ENCODE data around the gene CXCR5. TPM values are rescaled to one million over a fixed set of nuclear protein-coding genes. Genes with fewer than 3 reads are reported as not detected.

CXCR5 gene
- total and polyA plus RNA-seq, 4 donors, result 0.06 to 0.92 TPM; not detected in 2

DNA sequence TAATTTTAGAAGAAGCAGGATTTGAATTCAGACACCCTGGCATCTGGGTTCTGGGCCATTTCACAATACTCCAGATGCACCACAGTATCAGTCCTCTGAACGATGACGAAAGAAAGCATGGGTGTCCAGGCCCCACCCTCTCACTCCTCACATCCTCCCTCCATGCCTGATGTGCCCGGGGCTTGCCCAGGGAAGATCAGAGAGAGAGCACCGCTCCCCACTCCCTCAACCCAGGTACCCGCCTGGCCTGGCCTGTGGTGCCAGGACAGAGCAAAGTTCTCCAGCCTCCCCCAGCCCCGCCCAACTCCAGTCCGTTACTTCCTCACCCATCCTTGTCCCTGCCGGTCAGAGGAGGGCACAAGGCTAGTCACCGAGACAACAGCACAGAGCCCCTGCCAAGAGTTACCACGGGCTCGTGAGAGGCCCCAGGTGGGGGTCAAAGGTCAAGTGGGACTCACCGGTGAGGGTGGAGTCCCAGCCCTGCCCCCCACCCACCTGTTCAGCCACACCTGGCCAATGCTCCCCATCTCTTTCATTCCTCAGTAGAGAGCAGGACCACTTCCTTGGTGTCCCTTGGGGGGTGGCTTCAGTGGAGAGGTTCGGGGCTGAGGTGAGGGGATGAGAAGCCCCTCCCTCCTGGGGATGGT lies 33.9 kb downstream of the CXCR5 start:
- WGBS, result 5% methylated on average over 13 of the region's 13 CpGs
- no peak for DNase-seq (ENCODE audit: low spot score)
- peaks cover 34 to 96% (median 76%) of the 10 kb centered on the region in 4 donors for H3K4me1 ChIP-seq (ENCODE audit: control insufficient read depth in 4 of 4, insufficient read depth in 4 of 4, low read length in 3 of 4)
- H3K9ac ChIP-seq (ENCODE audit: low read depth in 1 of 2, low read length in 2 of 2), result no peak overlapping the region
- H3K36me3 ChIP-seq (ENCODE audit: control insufficient read depth in 4 of 4, insufficient read depth in 3 of 4, low read depth in 1 of 4, low read length in 3 of 4), result no peaks in the 10 kb centered on the region
- no peaks in the 10 kb centered on the region for H3K27me3 ChIP-seq (ENCODE audit: control insufficient read depth in 4 of 4, insufficient read depth in 4 of 4, low read length in 3 of 4)
- H3K4me3 ChIP-seq (ENCODE audit: low read depth in 1 of 3, low read length in 3 of 3), result peak overlapping the region in 1 of 3 donors; percentile 32
- peak; percentile 80 for TF ChIP-seq SP1 (IDR thresholded peaks at IDR 0.05)
- peak; percentile 77 to 92 for TF ChIP-seq RXRA (IDR thresholded peaks at IDR 0.05)
- peak; percentile 74 for TF ChIP-seq NR2F2 (IDR thresholded peaks at IDR 0.05)
- TF ChIP-seq, protein P1, sequence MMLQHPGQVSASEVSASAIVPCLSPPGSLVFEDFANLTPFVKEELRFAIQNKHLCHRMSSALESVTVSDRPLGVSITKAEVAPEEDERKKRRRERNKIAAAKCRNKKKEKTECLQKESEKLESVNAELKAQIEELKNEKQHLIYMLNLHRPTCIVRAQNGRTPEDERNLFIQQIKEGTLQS (IDR thresholded peaks at IDR 0.05), result peak; percentile 90
- TF ChIP-seq, protein P2, sequence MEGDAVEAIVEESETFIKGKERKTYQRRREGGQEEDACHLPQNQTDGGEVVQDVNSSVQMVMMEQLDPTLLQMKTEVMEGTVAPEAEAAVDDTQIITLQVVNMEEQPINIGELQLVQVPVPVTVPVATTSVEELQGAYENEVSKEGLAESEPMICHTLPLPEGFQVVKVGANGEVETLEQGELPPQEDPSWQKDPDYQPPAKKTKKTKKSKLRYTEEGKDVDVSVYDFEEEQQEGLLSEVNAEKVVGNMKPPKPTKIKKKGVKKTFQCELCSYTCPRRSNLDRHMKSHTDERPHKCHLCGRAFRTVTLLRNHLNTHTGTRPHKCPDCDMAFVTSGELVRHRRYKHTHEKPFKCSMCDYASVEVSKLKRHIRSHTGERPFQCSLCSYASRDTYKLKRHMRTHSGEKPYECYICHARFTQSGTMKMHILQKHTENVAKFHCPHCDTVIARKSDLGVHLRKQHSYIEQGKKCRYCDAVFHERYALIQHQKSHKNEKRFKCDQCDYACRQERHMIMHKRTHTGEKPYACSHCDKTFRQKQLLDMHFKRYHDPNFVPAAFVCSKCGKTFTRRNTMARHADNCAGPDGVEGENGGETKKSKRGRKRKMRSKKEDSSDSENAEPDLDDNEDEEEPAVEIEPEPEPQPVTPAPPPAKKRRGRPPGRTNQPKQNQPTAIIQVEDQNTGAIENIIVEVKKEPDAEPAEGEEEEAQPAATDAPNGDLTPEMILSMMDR (IDR thresholded peaks at IDR 0.05; ENCODE audit: low read depth, low read length, missing input control), result no peak
- TF ChIP-seq EGR1 (IDR thresholded peaks at IDR 0.05; ENCODE audit: low read depth in 2 of 2), result peak in 1 of 2 donors; percentile 59
- no peak for TF ChIP-seq FOXA2 (IDR thresholded peaks at IDR 0.05)
- TF ChIP-seq JUND (IDR thresholded peaks at IDR 0.05), result peak in 1 of 2 donors; percentile 60
- peak in 1 of 2 donors; percentile 56 for TF ChIP-seq GABPA (IDR thresholded peaks at IDR 0.05 in 1 of 2, conservative IDR thresholded peaks at IDR 0.05 in 1 of 2)
- TF ChIP-seq YY1 (IDR thresholded peaks at IDR 0.05), result peak; percentile 83
- peak; percentile 35 for TF ChIP-seq FOXA1 (IDR thresholded peaks at IDR 0.05)
- TF ChIP-seq, protein P3, sequence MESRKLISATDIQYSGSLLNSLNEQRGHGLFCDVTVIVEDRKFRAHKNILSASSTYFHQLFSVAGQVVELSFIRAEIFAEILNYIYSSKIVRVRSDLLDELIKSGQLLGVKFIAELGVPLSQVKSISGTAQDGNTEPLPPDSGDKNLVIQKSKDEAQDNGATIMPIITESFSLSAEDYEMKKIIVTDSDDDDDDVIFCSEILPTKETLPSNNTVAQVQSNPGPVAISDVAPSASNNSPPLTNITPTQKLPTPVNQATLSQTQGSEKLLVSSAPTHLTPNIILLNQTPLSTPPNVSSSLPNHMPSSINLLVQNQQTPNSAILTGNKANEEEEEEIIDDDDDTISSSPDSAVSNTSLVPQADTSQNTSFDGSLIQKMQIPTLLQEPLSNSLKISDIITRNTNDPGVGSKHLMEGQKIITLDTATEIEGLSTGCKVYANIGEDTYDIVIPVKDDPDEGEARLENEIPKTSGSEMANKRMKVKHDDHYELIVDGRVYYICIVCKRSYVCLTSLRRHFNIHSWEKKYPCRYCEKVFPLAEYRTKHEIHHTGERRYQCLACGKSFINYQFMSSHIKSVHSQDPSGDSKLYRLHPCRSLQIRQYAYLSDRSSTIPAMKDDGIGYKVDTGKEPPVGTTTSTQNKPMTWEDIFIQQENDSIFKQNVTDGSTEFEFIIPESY (IDR thresholded peaks at IDR 0.05), result no peak
- peak; percentile 62 for TF ChIP-seq HNF4G (IDR thresholded peaks at IDR 0.05)
- TF ChIP-seq RAD21 (IDR thresholded peaks at IDR 0.05), result peak; percentile 28 to 60
- TF ChIP-seq HNF4A (conservative IDR thresholded peaks at IDR 0.05), result peak; percentile 82 to 90
- peak; percentile 89 for TF ChIP-seq MAX (IDR thresholded peaks at IDR 0.05)
- no peak for TF ChIP-seq TAF1 (conservative IDR thresholded peaks at IDR 0.05)
- TF ChIP-seq REST (IDR thresholded peaks at IDR 0.05), result peak; percentile 59
- H3K27ac ChIP-seq (ENCODE audit: low read depth in 1 of 2, low read length in 2 of 2), result peak overlapping the region; percentile 86 to 94
- no peaks in the 10 kb centered on the region for H3K9me3 ChIP-seq (ENCODE audit: control insufficient read depth in 4 of 4, low read length in 3 of 4)

Measured in liver (tissue), 9 donors.